ENCODE results near the gene RAPGEF1.

RAPGEF1 gene

GRCh38 chr9:131546336-131547084, 193.4 kb downstream of the RAPGEF1 start:
- peak; percentile 8 for DNase-seq

- no peak for DNase-seq
Observed at GRCh38 chr9:131545786-131546335, 194.0 kb downstream of the RAPGEF1 start.

DNA sequence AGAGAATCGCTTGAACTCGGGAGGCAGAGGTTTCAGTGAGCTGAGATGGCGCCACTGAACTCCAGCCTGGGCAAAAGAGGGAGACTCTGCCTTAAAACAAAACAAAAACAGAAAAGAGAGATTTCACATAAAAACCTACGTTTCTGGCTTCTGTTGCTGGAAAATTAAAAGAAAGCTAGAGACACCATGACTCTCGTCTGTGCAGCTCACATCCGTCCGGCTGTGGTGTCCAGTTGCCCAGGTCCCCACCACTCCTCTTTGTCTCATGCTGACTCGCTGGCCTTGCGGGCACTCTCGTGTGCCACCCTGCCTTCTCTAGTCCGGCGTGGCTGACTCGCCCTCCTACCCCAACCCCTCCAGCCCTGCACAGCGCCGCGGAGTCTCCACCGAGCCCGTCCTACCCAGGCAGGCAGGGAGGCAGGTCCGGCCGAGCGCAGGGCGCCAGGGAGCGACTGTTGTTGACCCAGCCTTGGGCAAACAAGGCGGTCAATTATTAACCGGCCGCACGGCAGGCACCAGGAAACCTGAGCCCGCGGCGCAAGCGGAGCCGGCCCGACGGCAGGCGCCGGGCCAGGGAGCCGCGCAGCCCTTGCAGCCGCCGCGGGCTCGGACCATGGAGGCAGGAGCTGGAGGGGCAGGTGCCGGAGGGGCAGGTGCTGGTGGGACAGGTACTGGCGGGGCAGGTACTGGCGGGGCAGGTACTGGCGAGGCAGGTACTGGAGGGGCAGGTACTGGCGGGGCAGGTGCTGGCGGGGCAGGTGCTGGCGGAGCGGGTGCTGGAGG, 194.7 kb downstream of the RAPGEF1 start, which contains the start of gene PRRT1B:
Gene PRRT1B (plus strand): TSS at position 521 of the 783 bp plus-strand sequence. CDS start 93 bp downstream, at position 614.
- no peak for DNase-seq

- DNase-seq: no peak
Observed at GRCh38 chr9:131543141-131543540, 196.7 kb downstream of the RAPGEF1 start.

DNA sequence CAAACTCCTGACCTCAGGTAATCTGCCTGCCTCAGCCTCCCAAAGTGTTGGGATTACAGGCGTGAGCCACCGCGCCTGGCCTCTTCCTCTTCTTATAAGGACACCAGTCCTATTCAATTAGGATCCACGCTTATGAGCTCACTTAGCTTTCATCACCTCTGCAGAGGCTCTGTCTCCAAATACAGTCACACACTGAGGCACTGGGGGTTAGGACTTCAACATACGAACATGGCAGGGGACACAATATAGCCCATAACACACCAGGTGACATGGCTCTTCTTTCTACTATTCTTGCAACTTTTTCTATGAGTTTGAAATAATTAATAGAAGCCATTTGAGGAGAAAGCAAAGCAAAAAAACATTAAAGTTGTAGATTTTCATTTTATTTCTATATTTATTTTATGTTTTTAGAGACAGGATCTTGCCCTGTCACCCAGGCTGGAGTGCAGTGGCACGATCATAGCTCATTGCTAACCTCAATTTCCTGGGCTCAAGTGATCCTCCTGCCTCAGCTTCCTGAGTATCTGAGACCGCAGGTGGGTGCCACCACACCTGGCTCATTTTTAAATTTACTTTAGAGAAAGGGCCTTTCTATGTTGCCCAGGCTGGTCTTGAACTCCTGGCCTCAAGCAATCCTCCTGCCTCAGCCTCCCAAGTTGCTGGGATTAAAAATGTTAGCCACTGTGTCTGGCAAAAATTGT, 200.5 kb downstream of the RAPGEF1 start:
- peak; percentile 6 for DNase-seq

- DNase-seq: no peak
Observed at GRCh38 chr9:131537946-131538345, 201.9 kb downstream of the RAPGEF1 start.

DNA sequence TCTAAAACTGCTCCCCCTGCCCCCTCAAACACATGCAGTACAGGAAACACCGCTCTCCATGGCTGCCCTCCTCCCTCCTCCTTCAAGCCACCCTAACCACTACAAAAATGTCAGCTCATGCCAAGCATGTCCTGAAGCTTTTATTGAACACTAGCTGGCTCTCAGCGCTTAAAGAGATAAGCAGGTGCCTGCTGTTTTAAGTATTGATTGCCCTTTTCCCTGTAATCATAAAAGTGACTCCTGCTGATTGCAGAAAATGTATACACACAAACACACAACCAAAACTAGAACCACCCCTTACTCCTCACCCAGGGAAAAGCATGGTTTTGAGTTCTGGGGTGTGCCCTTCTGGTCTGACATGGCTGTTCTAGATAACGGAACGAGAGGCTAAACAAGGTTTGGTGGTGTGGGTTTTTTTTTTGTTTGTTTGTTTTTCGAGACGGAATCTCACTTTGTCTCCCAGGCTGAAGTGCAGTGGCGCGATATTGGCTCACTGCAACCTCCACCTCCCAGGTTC, 205.1 kb downstream of the RAPGEF1 start:
- DNase-seq: no peak

GRCh38 chr9:131530920-131531832, 208.7 kb downstream of the RAPGEF1 start, which contains the start of gene UCK1:
UCK1 (minus strand) TSS chr9:131531263; CDS start chr9:131531174, 89 bp downstream.
- DNase-seq: peak; percentile 68

DNA sequence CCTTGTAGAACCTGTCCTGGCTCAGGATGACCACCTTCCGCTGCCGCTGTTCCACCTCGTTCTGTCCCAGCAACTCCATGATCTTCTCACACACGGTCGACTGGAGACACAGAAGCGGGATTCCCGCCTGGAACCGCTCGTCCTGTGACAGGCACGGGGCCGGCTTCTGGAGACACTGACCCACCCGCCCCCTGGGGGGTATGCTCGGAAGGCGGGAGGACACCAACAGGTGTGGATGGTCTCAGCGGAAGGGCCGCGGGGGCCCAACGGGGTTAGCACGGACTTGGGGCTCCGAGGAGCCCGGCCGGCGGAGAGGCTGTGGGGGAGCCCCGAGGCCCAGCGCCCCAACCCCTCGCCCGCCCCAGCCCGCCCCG, 209.3 kb downstream of the RAPGEF1 start:
- DNase-seq: no peak

- no peak for DNase-seq
Observed at GRCh38 chr9:131529597-131530545, 210.0 kb downstream of the RAPGEF1 start.

DNA sequence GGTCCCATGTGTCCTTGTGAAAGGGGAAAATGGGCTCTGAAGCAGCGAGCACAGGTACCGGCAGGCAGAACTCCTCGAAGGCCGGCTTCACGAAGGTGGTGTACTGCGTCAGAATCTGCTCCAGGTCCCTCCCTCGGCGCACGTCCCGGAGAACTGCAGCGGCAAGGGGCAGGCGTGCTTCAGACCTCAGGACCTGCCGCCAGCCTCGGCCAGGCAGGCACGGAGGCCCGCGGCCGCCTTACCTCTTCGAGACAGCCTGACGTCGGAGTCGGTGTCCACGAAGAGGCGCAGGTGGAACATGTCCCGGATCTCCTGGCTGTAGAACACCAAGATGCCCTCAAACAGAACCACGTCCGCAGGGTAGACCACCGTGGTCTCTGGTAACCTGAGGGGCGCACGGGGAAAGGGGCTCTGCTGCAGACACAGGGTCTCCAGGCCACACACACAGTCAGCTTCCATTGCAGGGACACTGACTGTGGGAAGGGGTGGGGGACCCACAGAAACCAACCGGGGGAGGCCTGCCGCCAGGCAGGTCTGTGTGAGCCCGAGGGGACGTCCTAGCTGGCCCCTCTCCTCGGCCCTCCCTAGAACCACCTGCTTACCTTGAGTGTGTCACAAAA, 210.9 kb downstream of the RAPGEF1 start:
- DNase-seq: no peak

- DNase-seq: no peak
Observed at GRCh38 chr9:131528186-131528585, 211.7 kb downstream of the RAPGEF1 start.
